ENCODE results near the gene EPB41L4A. TPM values are rescaled to one million over a fixed set of nuclear protein-coding genes. Genes with fewer than 3 reads are reported as not detected.

Gene EPB41L4A
- total RNA-seq, 1 donor from 2014 or later, result 11.1 TPM

DNA sequence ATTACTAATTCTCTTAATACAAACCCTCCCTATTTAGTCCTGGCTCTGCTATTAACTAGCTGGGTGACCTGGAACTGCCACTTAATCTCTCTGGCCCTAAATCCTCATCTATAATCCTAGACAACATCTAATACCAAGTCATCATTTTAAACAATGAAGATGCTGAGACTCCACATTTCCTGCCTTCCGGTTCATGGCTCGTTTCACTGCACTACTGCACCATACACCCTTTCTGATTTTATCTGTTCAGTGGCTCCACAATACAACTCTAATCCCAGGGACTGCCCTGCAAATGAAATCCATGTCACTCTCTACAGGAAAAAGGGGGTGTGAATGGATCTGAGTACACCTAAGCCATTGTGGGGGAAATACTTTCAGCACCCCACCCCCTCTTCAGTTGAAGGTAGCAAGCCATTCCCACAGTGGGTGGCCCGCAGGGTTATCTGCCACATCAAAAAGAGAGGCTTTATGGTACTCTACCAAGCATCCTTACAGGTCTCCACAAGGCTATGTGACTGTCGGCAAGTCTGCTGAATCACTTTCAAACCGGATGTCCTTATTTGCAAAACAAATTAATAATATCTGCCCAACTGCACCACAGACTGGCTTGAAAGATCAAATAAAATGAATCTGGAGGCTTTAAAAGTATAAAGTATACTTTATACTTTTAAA, 89.5 kb downstream of the EPB41L4A start:
- no peak overlapping the region for H3K4me3 Mint-ChIP-seq (ENCODE audit: unreplicated experiment)
- H2AFZ ChIP-seq (ENCODE audit: low read depth, low read length), result no peak overlapping the region
- H3K27me3 ChIP-seq (ENCODE audit: insufficient read depth, low read length), result no peaks in the 10 kb centered on the region
- H3K4me3 ChIP-seq (ENCODE audit: insufficient read depth, low read depth, low read length), result no peak overlapping the region
- no peaks in the 10 kb centered on the region for H3K9me3 Mint-ChIP-seq (ENCODE audit: unreplicated experiment)
- no peaks in the 10 kb centered on the region for H3K36me3 ChIP-seq (ENCODE audit: insufficient read depth, low read length)
- no peaks in the 10 kb centered on the region for H3K4me1 ChIP-seq (ENCODE audit: insufficient read depth, low read length)
- H3K27ac ChIP-seq (ENCODE audit: low read depth, low read length), result no peak overlapping the region
- H3K79me2 ChIP-seq (ENCODE audit: insufficient read depth, low read length), result no peaks in the 10 kb centered on the region
- H4K20me1 ChIP-seq (ENCODE audit: insufficient read depth, low read length), result no peaks in the 10 kb centered on the region
- DNase-seq (ENCODE audit: low read depth) (no peak), FAIRE-seq (no peak)
- no peak overlapping the region for H3K4me2 ChIP-seq (ENCODE audit: low read length)
- TF ChIP-seq EZH2 (IDR thresholded peaks at IDR 0.05; ENCODE audit: insufficient read depth, low read length), result no peak
- TF ChIP-seq, protein P1, sequence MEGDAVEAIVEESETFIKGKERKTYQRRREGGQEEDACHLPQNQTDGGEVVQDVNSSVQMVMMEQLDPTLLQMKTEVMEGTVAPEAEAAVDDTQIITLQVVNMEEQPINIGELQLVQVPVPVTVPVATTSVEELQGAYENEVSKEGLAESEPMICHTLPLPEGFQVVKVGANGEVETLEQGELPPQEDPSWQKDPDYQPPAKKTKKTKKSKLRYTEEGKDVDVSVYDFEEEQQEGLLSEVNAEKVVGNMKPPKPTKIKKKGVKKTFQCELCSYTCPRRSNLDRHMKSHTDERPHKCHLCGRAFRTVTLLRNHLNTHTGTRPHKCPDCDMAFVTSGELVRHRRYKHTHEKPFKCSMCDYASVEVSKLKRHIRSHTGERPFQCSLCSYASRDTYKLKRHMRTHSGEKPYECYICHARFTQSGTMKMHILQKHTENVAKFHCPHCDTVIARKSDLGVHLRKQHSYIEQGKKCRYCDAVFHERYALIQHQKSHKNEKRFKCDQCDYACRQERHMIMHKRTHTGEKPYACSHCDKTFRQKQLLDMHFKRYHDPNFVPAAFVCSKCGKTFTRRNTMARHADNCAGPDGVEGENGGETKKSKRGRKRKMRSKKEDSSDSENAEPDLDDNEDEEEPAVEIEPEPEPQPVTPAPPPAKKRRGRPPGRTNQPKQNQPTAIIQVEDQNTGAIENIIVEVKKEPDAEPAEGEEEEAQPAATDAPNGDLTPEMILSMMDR (IDR thresholded peaks at IDR 0.05; ENCODE audit: insufficient read depth, low read depth, low read length), result no peak
- peaks cover 11% of the 10 kb centered on the region for H3K4me1 Mint-ChIP-seq (ENCODE audit: low read depth, unreplicated experiment)
- no peak overlapping the region for H3K27ac Mint-ChIP-seq (ENCODE audit: unreplicated experiment)
- no peaks in the 10 kb centered on the region for H3K9me3 ChIP-seq (ENCODE audit: insufficient read depth, low read depth, low read length)
- no peak overlapping the region for H3K9ac ChIP-seq (ENCODE audit: low read length)
- H3K36me3 Mint-ChIP-seq (ENCODE audit: low read depth, unreplicated experiment), result no peaks in the 10 kb centered on the region
- H3K27me3 Mint-ChIP-seq (ENCODE audit: low read depth, unreplicated experiment), result no peaks in the 10 kb centered on the region

DNA sequence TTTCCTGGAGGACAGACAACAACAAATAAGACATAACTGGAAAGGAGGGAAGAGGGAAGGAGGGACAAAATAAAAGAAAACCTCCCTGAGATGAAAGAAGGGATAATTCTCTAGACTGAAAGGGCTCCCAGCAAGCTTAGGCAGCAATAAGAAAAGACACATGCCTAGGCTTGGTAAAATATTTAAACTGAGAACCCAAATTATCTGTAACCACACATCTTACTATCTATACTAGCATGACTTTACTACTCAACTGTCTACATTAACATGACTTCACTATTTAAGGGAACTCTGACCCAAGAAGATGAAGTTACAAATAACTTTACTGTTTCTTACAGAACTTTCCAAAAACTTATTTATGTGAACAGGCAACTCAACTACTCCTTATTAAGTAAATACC, 95.9 kb downstream of the EPB41L4A start:
- Mint-ChIP-seq H3K9me3 (ENCODE audit: unreplicated experiment) (no peaks in the 10 kb centered on the region), H3K4me1 (ENCODE audit: low read depth, unreplicated experiment) (no peaks in the 10 kb centered on the region), H3K4me3 (ENCODE audit: unreplicated experiment) (no peak overlapping the region), H3K27ac (ENCODE audit: unreplicated experiment) (no peak overlapping the region), H3K36me3 (ENCODE audit: low read depth, unreplicated experiment) (no peaks in the 10 kb centered on the region), H3K27me3 (ENCODE audit: low read depth, unreplicated experiment) (no peaks in the 10 kb centered on the region)
- Histone ChIP-seq H3K4me1 (ENCODE audit: insufficient read depth, low read length) (no peaks in the 10 kb centered on the region), H3K9me3 (ENCODE audit: insufficient read depth, low read depth, low read length) (no peaks in the 10 kb centered on the region), H3K4me3 (ENCODE audit: insufficient read depth, low read depth, low read length) (no peak overlapping the region), H3K4me2 (ENCODE audit: low read length) (no peak overlapping the region), H3K9ac (ENCODE audit: low read length) (no peak overlapping the region), H3K79me2 (ENCODE audit: insufficient read depth, low read length) (no peaks in the 10 kb centered on the region), H3K27me3 (ENCODE audit: insufficient read depth, low read length) (no peaks in the 10 kb centered on the region), H3K27ac (ENCODE audit: low read depth, low read length) (no peak overlapping the region), H2AFZ (ENCODE audit: low read depth, low read length) (no peak overlapping the region), H3K36me3 (ENCODE audit: insufficient read depth, low read length) (no peaks in the 10 kb centered on the region), H4K20me1 (ENCODE audit: insufficient read depth, low read length) (no peaks in the 10 kb centered on the region)
- FAIRE-seq (no peak), DNase-seq (ENCODE audit: low read depth) (no peak)
- TF ChIP-seq EZH2 (IDR thresholded peaks at IDR 0.05; ENCODE audit: insufficient read depth, low read length), result no peak
- TF ChIP-seq, protein P1 (IDR thresholded peaks at IDR 0.05; ENCODE audit: insufficient read depth, low read depth, low read length), result no peak

DNA sequence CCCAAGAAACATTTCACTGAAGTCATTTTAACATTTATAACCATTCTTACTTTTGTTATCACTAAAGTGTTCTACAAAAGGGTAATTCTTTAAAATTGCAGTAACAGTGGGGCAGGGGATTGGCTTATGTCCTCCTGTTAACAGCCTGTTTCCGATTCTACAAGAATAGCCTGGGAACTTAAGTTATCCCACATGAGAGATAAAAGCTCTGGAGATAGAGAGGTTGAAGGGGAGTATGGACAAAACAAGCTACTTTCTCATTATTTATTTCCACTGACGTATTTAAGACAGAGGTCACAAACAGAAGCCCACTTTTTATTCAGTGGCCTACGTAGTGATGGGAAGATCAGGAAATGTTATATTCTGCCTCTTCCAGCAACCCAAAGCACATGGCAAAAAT, 98.7 kb downstream of the EPB41L4A start:
- no peaks in the 10 kb centered on the region for H3K4me1 Mint-ChIP-seq (ENCODE audit: low read depth, unreplicated experiment)
- no peaks in the 10 kb centered on the region for H3K36me3 Mint-ChIP-seq (ENCODE audit: low read depth, unreplicated experiment)
- H3K27ac Mint-ChIP-seq (ENCODE audit: unreplicated experiment), result no peak overlapping the region
- H3K4me3 Mint-ChIP-seq (ENCODE audit: unreplicated experiment), result no peak overlapping the region
- Histone ChIP-seq H3K27me3 (ENCODE audit: insufficient read depth, low read length) (no peaks in the 10 kb centered on the region), H3K4me2 (ENCODE audit: low read length) (no peak overlapping the region), H3K9me3 (ENCODE audit: insufficient read depth, low read depth, low read length) (no peaks in the 10 kb centered on the region), H3K27ac (ENCODE audit: low read depth, low read length) (no peak overlapping the region), H3K79me2 (ENCODE audit: insufficient read depth, low read length) (no peaks in the 10 kb centered on the region), H2AFZ (ENCODE audit: low read depth, low read length) (no peak overlapping the region), H3K4me3 (ENCODE audit: insufficient read depth, low read depth, low read length) (no peak overlapping the region), H3K4me1 (ENCODE audit: insufficient read depth, low read length) (no peaks in the 10 kb centered on the region), H3K9ac (ENCODE audit: low read length) (no peak overlapping the region), H4K20me1 (ENCODE audit: insufficient read depth, low read length) (no peaks in the 10 kb centered on the region), H3K36me3 (ENCODE audit: insufficient read depth, low read length) (no peaks in the 10 kb centered on the region)
- no peaks in the 10 kb centered on the region for H3K9me3 Mint-ChIP-seq (ENCODE audit: unreplicated experiment)
- FAIRE-seq, result no peak
- TF ChIP-seq EZH2 (IDR thresholded peaks at IDR 0.05; ENCODE audit: insufficient read depth, low read length), result no peak
- TF ChIP-seq, protein P1 (IDR thresholded peaks at IDR 0.05; ENCODE audit: insufficient read depth, low read depth, low read length), result no peak
- DNase-seq (ENCODE audit: low read depth), result no peak
- H3K27me3 Mint-ChIP-seq (ENCODE audit: low read depth, unreplicated experiment), result no peaks in the 10 kb centered on the region
